Osteoblast (primary cell): Measurements from ENCODE around the gene SCUBE3. TPM values are rescaled to one million over a fixed set of nuclear protein-coding genes. Genes with fewer than 3 reads are reported as not detected.
A peak's percentile ranks its signal among the peaks of the same experiment; 100 is the strongest.

Experiments used
- DNase-seq: peaks from one replicate; pipeline ENCODE4 v3.0.0; 2011; ENCODE audit warnings: low spot score, mixed read lengths; ENCODE audit not compliant: insufficient read length; ENCODE audit errors: missing footprints
- H2AFZ ChIP-seq: 2 replicates; pipeline ENCODE4 v1.6.0; 2011; ENCODE audit warnings: mild to moderate bottlenecking, low read length
- H3K27ac ChIP-seq: 2 replicates; pipeline ENCODE4 v1.5.1; 2011; ENCODE audit warnings: mild to moderate bottlenecking, low read depth, low read length, moderate library complexity
- H3K27me3 ChIP-seq: 2 replicates; pipeline ENCODE4 v1.6.0; 2012; ENCODE audit warnings: mild to moderate bottlenecking, control low read depth, inconsistent platforms, low read length, moderate library complexity; ENCODE audit not compliant: insufficient read depth
- H3K36me3 ChIP-seq: 2 replicates; pipeline ENCODE4 v1.5.1; 2011; ENCODE audit warnings: mild to moderate bottlenecking, low read length, control low read depth, moderate library complexity; ENCODE audit not compliant: insufficient read depth
- H3K4me1 ChIP-seq: 2 replicates; pipeline ENCODE4 v1.5.1; 2011; ENCODE audit warnings: mild to moderate bottlenecking, low read length, control low read depth, moderate library complexity; ENCODE audit not compliant: insufficient read depth
- H3K4me2 ChIP-seq: 2 replicates; pipeline ENCODE4 v1.6.0; 2011; ENCODE audit warnings: mild to moderate bottlenecking, low read length; ENCODE audit not compliant: insufficient read depth
- H3K4me3 ChIP-seq: fragments of 200-600 bp; sonication (generic); 3 replicates; pipeline ENCODE4 v1.5.1; 2012; ENCODE audit warnings: mild to moderate bottlenecking, low read length, inconsistent platforms; ENCODE audit not compliant: insufficient read depth
- H3K79me2 ChIP-seq: 2 replicates; pipeline ENCODE4 v1.6.0; 2012; ENCODE audit warnings: mild to moderate bottlenecking, low read length, control low read depth, inconsistent platforms; ENCODE audit not compliant: insufficient read depth
- H3K9me3 ChIP-seq: 2 replicates; pipeline ENCODE4 v1.5.1; 2011; ENCODE audit warnings: low read depth, low read length, control low read depth
- H4K20me1 ChIP-seq: 2 replicates; pipeline ENCODE4 v1.6.0; 2012; ENCODE audit warnings: mild to moderate bottlenecking, low read length, control low read depth; ENCODE audit not compliant: insufficient read depth
- CTCF ChIP-seq: IDR thresholded peaks from 2 replicates; pipeline ENCODE4 v1.5.1; 2011; ENCODE audit warnings: mild to moderate bottlenecking, low read depth, low read length, moderate library complexity; ENCODE audit errors: extremely low read depth
- total RNA-seq: library from RNA; depleted of rRNA; stranded (reverse); fragments of >200 nt; gene quantifications from 2 replicates; pipeline ENCODE4 v1.2.3, GENCODE V29; 2012

SCUBE3 gene
- total RNA-seq, 1 donor, result 30.4 TPM

GRCh38 chr6:35216851-35217811 lies 3.4 kb downstream of the SCUBE3 start:
- H3K4me3 ChIP-seq, result peak overlapping the region; percentile 83
- no peak for TF ChIP-seq CTCF

GRCh38 chr6:35218021-35218420 lies 4.3 kb downstream of the SCUBE3 start:
- TF ChIP-seq CTCF, result no peak
- Histone ChIP-seq H3K27ac (peak overlapping the region; percentile 64), H3K79me2 (peaks cover 99% of the 10 kb centered on the region), H3K4me2 (peak overlapping the region; percentile 82), H3K4me1 (peaks cover 67% of the 10 kb centered on the region), H2AFZ (no peak overlapping the region), H3K9me3 (no peaks in the 10 kb centered on the region), H3K36me3 (peaks cover 58% of the 10 kb centered on the region), H4K20me1 (peaks cover 66% of the 10 kb centered on the region), H3K4me3 (peak overlapping the region; percentile 70), H3K27me3 (no peaks in the 10 kb centered on the region)
- peak; percentile 90 for DNase-seq

More at GRCh38 chr6:35216851-35217811, 3.4 kb downstream of the SCUBE3 start:
- Histone ChIP-seq H4K20me1 (peaks cover 59% of the 10 kb centered on the region), H3K27ac (peak overlapping the region; percentile 64), H3K4me2 (peak overlapping the region; percentile 82), H3K4me1 (peaks cover 65% of the 10 kb centered on the region), H3K9me3 (no peaks in the 10 kb centered on the region), H3K79me2 (peaks cover 96% of the 10 kb centered on the region), H3K36me3 (peaks cover 49% of the 10 kb centered on the region), H2AFZ (no peak overlapping the region), H3K27me3 (no peaks in the 10 kb centered on the region)
- peak; percentile 74 for DNase-seq

- Histone ChIP-seq H3K9me3 (no peaks in the 10 kb centered on the region), H3K27ac (peak overlapping the region; percentile 45), H2AFZ (no peak overlapping the region), H4K20me1 (peaks cover 71% of the 10 kb centered on the region), H3K36me3 (peaks cover 62% of the 10 kb centered on the region), H3K4me1 (peaks cover 67% of the 10 kb centered on the region), H3K4me3 (peak overlapping the region; percentile 70), H3K4me2 (peak overlapping the region; percentile 82), H3K79me2 (peaks cover 99% of the 10 kb centered on the region), H3K27me3 (no peaks in the 10 kb centered on the region)
- peak; percentile 85 for DNase-seq
- TF ChIP-seq CTCF, result no peak
These were observed 4.7 kb downstream of the SCUBE3 start for GRCh38 chr6:35218456-35218855.

- Histone ChIP-seq H2AFZ (no peak overlapping the region), H3K27me3 (no peaks in the 10 kb centered on the region), H3K9me3 (no peaks in the 10 kb centered on the region), H3K36me3 (peaks cover 72% of the 10 kb centered on the region), H3K4me1 (peaks cover 74% of the 10 kb centered on the region), H4K20me1 (peaks cover 81% of the 10 kb centered on the region), H3K4me2 (peak overlapping the region; percentile 82), H3K27ac (peak overlapping the region; percentile 45), H3K4me3 (peak overlapping the region; percentile 11), H3K79me2 (peaks cover 98% of the 10 kb centered on the region)
- no peak for DNase-seq
- no peak for TF ChIP-seq CTCF
These were observed 6.0 kb downstream of the SCUBE3 start for GRCh38 chr6:35219683-35220326.
